Testis (tissue), 3 donors: Measurements from ENCODE around the gene NTN4. TPM values are rescaled to one million over a fixed set of nuclear protein-coding genes. Genes with fewer than 3 reads are reported as not detected.

ENCODE experiments used
- DNase-seq: peaks from one replicate; pipeline ENCODE4 v3.0.0-alpha.2; 2019
- H3K27ac ChIP-seq, 2 donors: fragments of 200-600 bp; sonication (generic); one replicate each; pipeline ENCODE4 v1.5.1; 2019
- H3K27me3 ChIP-seq: fragments of 200-600 bp; sonication (generic); one replicate; pipeline ENCODE4 v1.5.1; 2019
- H3K36me3 ChIP-seq: fragments of 200-600 bp; sonication (generic); one replicate; pipeline ENCODE4 v1.5.1; 2017; ENCODE audit warnings: low read depth; ENCODE audit errors: missing control alignments
- H3K4me1 ChIP-seq: fragments of 200-600 bp; sonication (generic); one replicate; pipeline ENCODE4 v1.5.1; 2019
- H3K4me3 ChIP-seq, 2 donors: fragments of 200-600 bp; sonication (generic); one replicate each; pipeline ENCODE4 v1.5.1; 2017 to 2019
- H3K9me3 ChIP-seq: fragments of 200-600 bp; sonication (generic); one replicate; pipeline ENCODE4 v1.5.1; 2017
- POLR2A ChIP-seq: fragments of 450-650 bp; IDR thresholded peaks from one replicate; pipeline ENCODE4 v1.6.1; 2017; ENCODE audit warnings: antibody characterized with exemption, mild to moderate bottlenecking, moderate library complexity
- WGBS, 2 donors: methylation state at CpG; one replicate each; pipeline ENCODE4 v1.1.5; 2018; 5-methylcytosine and 5-hydroxymethylcytosine counted together
- intact Hi-C: fragments of 100-400 bp; cut with DNase I; formaldehyde crosslinking; loops from one replicate; pipeline ENCODE4 v1.15.1; 2023; ENCODE audit warnings: low total_unique reads
- polyA plus RNA-seq: library from polyadenylated mRNA; stranded (reverse); fragments of 350-450 nt; fragmentation: Illumina TruSeq; extraction: RNeasy Lipid Tissue Mini Kit (QIAGEN cat#74804); gene quantifications from one replicate; pipeline ENCODE4 v1.2.3, GENCODE V29; 2014; ENCODE audit warnings: low read depth, low replicate concordance; ENCODE audit not compliant: insufficient read depth
- total RNA-seq, 2 donors: library from RNA; depleted of rRNA; stranded (reverse); fragments of >200 nt; gene quantifications; one replicate each; pipeline ENCODE4 v1.2.3, GENCODE V29; 2016
- TF ChIP-seq, protein P1 (sequence below), 3 experiments: fragments of 450-650 bp in 2 of 3; fragments of 200-600 bp in 1 of 3; sonication (generic) in 1 of 3; IDR thresholded peaks; one replicate each; pipeline ENCODE4 v1.5.1; 2016 to 2019; ENCODE audit warnings: antibody characterized with exemption in 3 of 3, mild to moderate bottlenecking in 2 of 3, moderate library complexity in 1 of 3

Gene NTN4
- total and polyA plus RNA-seq, 3 donors from 2014 or later: 15.9 to 84.9 (median 43.8) TPM

DNA sequence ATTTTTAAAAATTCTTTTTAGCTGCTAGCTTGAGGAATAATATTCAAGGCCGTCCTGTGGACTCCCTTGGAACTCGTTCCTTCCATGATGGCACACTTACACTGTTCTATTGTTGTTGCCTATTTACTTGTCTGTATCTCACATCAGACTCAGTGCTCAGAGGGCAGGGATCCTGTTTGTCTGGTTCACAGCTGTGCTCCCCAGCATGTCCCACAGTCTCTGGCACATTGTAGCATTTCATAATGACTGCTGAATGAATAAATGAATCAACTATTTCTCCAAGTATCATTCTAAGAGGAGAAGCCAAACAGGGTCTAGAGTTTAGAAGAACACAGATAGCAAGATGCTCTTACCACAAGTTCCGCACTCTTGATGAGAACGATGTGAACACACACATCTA is 48.0 kb downstream of the NTN4 start:
- peak overlapping the region in 1 of 2 donors; percentile 18 for H3K27ac ChIP-seq
- no peak for DNase-seq
- H3K4me3 ChIP-seq: no peak overlapping the region
- H3K36me3 ChIP-seq: no peaks in the 10 kb centered on the region
- H3K4me1 ChIP-seq: peaks cover 22% of the 10 kb centered on the region
- intact Hi-C loops: no loop called here
- H3K27me3 ChIP-seq: no peaks in the 10 kb centered on the region
- TF ChIP-seq, protein P1, sequence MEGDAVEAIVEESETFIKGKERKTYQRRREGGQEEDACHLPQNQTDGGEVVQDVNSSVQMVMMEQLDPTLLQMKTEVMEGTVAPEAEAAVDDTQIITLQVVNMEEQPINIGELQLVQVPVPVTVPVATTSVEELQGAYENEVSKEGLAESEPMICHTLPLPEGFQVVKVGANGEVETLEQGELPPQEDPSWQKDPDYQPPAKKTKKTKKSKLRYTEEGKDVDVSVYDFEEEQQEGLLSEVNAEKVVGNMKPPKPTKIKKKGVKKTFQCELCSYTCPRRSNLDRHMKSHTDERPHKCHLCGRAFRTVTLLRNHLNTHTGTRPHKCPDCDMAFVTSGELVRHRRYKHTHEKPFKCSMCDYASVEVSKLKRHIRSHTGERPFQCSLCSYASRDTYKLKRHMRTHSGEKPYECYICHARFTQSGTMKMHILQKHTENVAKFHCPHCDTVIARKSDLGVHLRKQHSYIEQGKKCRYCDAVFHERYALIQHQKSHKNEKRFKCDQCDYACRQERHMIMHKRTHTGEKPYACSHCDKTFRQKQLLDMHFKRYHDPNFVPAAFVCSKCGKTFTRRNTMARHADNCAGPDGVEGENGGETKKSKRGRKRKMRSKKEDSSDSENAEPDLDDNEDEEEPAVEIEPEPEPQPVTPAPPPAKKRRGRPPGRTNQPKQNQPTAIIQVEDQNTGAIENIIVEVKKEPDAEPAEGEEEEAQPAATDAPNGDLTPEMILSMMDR (IDR thresholded peaks at IDR 0.05): no peak
- no peak for TF ChIP-seq POLR2A
- H3K9me3 ChIP-seq: no peaks in the 10 kb centered on the region
- WGBS, 2 donors: 34 to 44% methylated on average over 4 of the region's 4 CpGs

DNA sequence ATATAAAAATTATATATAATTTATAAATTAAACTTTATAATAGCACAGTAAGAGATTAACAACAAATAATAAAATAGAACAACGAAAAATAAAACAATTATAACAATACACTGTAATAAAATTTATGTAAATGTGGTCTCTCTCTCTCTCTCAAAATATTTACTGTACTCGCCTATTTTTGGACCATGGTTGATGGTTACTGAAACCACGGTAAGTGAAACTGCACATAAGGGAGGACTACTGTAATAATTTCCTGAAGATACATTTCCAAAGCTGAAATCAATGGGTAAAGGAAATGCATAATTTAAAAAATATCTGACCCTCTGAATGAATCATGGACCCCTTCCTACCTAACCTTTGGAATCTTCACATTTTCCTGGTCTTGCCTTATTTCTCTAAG is 48.9 kb downstream of the NTN4 start:
- no peaks in the 10 kb centered on the region for H3K27me3 ChIP-seq
- 68 to 73% methylated on average over 3 of the region's 3 CpGs for WGBS, 2 donors
- TF ChIP-seq POLR2A: no peak
- TF ChIP-seq, protein P1 (IDR thresholded peaks at IDR 0.05): no peak
- no peaks in the 10 kb centered on the region for H3K9me3 ChIP-seq
- no peak for DNase-seq
- peaks cover 30% of the 10 kb centered on the region for H3K4me1 ChIP-seq
- intact Hi-C loops: no loop called here
- no peaks in the 10 kb centered on the region for H3K36me3 ChIP-seq
- H3K4me3 ChIP-seq: no peak overlapping the region
- H3K27ac ChIP-seq: peak overlapping the region in 1 of 2 donors; percentile 18

DNA sequence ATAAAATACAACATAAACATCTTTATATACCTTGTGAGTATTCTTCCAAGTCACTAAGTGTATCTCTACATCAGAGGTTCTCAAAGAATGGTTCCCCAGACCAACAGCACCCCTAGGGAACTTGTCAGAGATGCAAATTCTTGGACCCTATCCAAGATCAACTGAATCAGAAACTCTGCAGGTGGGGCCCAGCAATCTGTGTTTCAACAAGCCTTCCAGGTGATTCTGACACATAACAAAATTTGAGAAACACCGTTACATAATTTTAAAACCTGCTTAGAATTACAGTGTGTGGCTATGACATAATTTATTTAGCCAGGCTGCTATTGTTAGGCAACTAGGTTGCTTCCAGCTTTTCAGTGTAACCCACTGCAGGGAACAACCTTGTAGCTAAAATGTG is 49.8 kb downstream of the NTN4 start:
- H3K4me1 ChIP-seq: peaks cover 37% of the 10 kb centered on the region
- no peak overlapping the region for H3K4me3 ChIP-seq
- TF ChIP-seq POLR2A: no peak
- TF ChIP-seq, protein P1 (IDR thresholded peaks at IDR 0.05): no peak
- 73 to 76% methylated on average over 1 of the region's 1 CpG for WGBS, 2 donors
- intact Hi-C loops: no loop called here
- H3K36me3 ChIP-seq: no peaks in the 10 kb centered on the region
- no peak for DNase-seq
- H3K27ac ChIP-seq: peak overlapping the region; percentile 13 to 80
- H3K9me3 ChIP-seq: no peaks in the 10 kb centered on the region
- H3K27me3 ChIP-seq: no peaks in the 10 kb centered on the region

DNA sequence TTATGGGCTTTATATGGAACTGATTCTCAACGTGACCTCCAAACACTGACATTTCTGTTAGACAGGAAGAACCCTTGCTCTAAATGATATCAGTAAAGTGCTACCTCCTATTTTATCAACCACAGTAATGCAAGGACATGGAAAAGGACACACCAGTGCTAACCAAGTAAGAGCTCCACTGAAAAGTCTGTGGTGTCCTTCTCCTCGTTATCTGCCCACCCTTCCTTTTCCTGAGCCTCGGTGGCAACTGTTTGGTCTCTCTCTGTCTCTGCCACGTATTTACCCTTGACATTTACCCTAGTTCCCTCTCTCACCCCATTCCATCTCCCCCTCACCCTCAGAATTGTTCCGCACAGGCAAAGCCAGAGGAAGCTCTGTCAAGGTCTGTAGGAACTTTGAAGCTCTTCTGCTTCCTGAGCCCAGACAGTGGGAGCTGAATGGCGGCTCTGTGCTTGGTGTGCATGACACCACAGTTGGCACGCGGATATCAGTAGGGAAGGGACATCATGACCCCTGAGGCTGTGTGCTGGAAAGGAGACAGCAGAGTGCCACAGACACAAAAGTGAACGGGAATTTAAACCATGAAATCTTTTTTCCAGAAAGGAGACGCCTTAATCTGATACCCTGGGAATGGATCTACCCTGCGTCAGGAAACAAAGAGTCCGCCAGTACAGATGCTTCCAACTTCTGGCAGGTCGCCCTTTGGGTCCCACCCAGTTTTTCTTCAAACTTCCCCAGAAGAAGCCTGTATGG is 50.8 kb downstream of the NTN4 start:
- 26 to 31% methylated on average over 13 of the region's 13 CpGs for WGBS, 2 donors
- Histone ChIP-seq H3K27ac (peak overlapping the region; percentile 80 to 82), H3K36me3 (no peaks in the 10 kb centered on the region), H3K4me1 (peaks cover 37% of the 10 kb centered on the region), H3K4me3 (no peak overlapping the region), H3K27me3 (no peaks in the 10 kb centered on the region), H3K9me3 (no peaks in the 10 kb centered on the region)
- intact Hi-C loops: no loop called here
- peak; percentile 83 for DNase-seq
- TF ChIP-seq POLR2A: no peak

DNA sequence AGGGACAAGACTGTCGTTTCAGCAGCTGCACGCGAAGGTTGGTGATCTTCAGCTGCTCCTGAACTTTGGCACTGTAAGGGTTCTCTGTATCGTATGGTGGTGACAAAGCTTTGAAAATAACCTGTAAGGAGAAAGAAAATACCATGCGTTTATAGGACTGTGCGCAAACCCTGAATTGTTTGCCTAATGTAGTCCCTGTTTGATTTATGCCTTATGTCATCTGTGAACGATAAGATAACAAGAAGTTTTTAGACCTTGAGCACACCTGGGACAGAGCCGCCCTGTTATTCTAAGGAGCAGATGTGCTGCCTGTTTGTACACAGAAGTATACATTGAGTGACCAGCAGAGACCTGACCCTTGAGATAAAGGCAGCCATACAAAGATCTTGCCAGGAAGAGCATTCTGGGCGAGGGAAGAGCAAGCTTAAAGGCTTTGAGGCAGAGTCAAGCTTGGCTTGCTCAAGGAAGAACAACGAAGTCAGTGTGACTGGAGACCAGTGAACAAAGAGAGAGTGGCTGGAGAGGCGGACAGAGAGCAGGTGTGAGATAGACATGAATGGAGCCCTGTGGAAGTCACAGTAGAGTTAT is 52.4 kb downstream of the NTN4 start:
- peaks cover 38% of the 10 kb centered on the region for H3K4me1 ChIP-seq

More for the DNA sequence above, 52.4 kb downstream of the NTN4 start:
- H3K4me3 ChIP-seq: no peak overlapping the region
- 76 to 78% methylated on average over 11 of the region's 11 CpGs for WGBS, 2 donors
- intact Hi-C loops: no loop called here
- no peaks in the 10 kb centered on the region for H3K36me3 ChIP-seq
- no peak for DNase-seq
- peak overlapping the region in 1 of 2 donors; percentile 80 for H3K27ac ChIP-seq
- no peaks in the 10 kb centered on the region for H3K9me3 ChIP-seq
- H3K27me3 ChIP-seq: no peaks in the 10 kb centered on the region
- no peak for TF ChIP-seq POLR2A
